Endothelial cell of umbilical vein (primary cell): ENCODE measurements around the gene PTDSS2.

ENCODE experiments used
- POLR2A ChIP-seq: IDR thresholded peaks from 2 replicates; pipeline ENCODE4 v1.6.1; 2012; ENCODE audit warnings: low read depth, mild to moderate bottlenecking, control low read depth, low read length
- TF ChIP-seq, protein P1 (sequence below), 2 donors: IDR thresholded peaks; 1 replicate in 1 of 2; 2 replicates in 1 of 2; pipeline ENCODE4 v1.5.1; 2011; ENCODE audit warnings: low read length in 2 of 2, mild to moderate bottlenecking in 2 of 2, moderate library complexity in 2 of 2, control low read depth in 1 of 2, inconsistent platforms in 1 of 2, low read depth in 1 of 2; ENCODE audit not compliant: insufficient read depth in 1 of 2; ENCODE audit errors: extremely low read depth in 1 of 2

DNA sequence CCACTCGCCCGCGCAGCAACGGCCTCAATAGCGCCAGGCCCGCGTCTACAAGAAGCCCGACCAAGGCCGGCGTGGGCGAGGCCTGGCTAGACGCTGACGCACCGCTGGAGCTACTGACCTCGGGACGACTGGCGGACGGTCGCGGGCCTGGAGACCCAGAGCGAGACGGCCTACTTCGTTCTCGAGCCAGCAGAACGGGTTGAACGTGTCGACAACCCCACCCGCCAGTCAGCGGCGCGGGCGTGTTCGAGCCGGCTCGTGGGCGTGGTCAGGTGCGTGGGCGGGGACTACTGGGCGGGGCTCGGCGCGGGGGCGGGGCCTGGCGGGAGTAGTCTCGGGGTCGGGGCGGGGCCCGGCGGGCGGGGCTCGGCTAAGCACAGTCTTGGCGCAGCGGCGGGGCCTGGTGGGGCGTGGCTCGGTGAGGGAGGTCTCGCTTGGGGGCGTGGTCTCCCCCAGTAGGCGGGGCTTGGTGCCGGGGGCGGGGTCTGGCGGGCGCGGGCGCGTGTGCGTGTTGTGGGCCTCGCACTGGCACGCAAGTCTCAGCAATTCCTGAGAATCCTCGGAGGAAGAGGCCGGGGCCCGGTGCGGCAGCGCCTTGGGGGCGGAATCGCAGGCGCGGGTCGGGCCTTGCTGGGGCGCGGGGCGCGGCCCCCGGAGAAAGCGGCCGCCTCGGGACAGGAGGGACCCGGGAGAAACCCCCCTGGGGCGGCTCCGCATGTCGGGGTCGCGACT, 57.1 kb downstream of the PTDSS2 start, which contains the start of gene RNH1:
- TF ChIP-seq POLR2A, result peak; percentile 77
- TF ChIP-seq, protein P1, sequence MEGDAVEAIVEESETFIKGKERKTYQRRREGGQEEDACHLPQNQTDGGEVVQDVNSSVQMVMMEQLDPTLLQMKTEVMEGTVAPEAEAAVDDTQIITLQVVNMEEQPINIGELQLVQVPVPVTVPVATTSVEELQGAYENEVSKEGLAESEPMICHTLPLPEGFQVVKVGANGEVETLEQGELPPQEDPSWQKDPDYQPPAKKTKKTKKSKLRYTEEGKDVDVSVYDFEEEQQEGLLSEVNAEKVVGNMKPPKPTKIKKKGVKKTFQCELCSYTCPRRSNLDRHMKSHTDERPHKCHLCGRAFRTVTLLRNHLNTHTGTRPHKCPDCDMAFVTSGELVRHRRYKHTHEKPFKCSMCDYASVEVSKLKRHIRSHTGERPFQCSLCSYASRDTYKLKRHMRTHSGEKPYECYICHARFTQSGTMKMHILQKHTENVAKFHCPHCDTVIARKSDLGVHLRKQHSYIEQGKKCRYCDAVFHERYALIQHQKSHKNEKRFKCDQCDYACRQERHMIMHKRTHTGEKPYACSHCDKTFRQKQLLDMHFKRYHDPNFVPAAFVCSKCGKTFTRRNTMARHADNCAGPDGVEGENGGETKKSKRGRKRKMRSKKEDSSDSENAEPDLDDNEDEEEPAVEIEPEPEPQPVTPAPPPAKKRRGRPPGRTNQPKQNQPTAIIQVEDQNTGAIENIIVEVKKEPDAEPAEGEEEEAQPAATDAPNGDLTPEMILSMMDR (IDR thresholded peaks at IDR 0.05; ENCODE audit: extremely low read depth in 1 of 2, insufficient read depth in 1 of 2, low read depth in 1 of 2, low read length in 2 of 2), result no peak
